ENCODE data around the gene MDK.

DNA sequence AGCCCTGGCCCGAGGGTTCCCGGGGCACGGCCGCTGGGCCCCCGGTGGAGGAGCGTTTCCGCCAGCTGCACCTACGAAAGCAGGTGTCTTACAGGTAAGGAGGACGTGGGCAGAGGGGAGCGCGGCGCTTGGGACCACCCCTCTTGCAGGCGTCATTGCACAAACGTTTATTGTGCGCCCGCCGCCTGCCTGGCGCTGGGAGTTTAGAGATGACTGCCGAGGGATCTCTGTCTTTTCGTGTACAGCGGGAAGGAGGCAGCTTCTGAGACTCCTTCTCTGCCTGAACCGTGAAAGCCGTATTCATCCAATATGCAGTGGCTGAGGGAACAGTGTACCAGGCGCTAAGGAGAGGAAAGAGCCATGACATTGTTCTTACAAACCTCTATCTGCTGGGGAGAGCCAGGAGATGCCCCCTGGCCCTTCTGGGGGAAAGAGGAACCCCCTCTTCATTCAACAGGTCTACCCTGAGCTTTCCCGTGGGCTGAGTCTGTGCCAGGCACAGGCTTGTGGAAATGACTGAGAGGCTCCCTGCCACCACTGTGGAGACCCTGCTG, 48.0 kb upstream of the MDK start:
- TF ChIP-seq RBFOX2 (IDR thresholded peaks at IDR 0.05; ENCODE audit: low read depth, low read length) (no peak), EEA1 (CRISPR knock-in tag; IDR thresholded peaks at IDR 0.05; ENCODE audit: borderline replicate concordance) (no peak), ZBTB3 (CRISPR knock-in tag; IDR thresholded peaks at IDR 0.05; ENCODE audit: borderline replicate concordance, low read depth) (no peak), ZBTB7A (CRISPR knock-in tag; IDR thresholded peaks at IDR 0.05) (no peak), HDAC2 (CRISPR knock-in tag; IDR thresholded peaks at IDR 0.05) (no peak), PHF8 (CRISPR knock-in tag; IDR thresholded peaks at IDR 0.05) (no peak), ZNF451 (CRISPR knock-in tag; IDR thresholded peaks at IDR 0.05) (no peak)
- TF ChIP-seq, protein P1, sequence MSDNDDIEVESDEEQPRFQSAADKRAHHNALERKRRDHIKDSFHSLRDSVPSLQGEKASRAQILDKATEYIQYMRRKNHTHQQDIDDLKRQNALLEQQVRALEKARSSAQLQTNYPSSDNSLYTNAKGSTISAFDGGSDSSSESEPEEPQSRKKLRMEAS (IDR thresholded peaks at IDR 0.05), result no peak
- TF ChIP-seq, protein P2, sequence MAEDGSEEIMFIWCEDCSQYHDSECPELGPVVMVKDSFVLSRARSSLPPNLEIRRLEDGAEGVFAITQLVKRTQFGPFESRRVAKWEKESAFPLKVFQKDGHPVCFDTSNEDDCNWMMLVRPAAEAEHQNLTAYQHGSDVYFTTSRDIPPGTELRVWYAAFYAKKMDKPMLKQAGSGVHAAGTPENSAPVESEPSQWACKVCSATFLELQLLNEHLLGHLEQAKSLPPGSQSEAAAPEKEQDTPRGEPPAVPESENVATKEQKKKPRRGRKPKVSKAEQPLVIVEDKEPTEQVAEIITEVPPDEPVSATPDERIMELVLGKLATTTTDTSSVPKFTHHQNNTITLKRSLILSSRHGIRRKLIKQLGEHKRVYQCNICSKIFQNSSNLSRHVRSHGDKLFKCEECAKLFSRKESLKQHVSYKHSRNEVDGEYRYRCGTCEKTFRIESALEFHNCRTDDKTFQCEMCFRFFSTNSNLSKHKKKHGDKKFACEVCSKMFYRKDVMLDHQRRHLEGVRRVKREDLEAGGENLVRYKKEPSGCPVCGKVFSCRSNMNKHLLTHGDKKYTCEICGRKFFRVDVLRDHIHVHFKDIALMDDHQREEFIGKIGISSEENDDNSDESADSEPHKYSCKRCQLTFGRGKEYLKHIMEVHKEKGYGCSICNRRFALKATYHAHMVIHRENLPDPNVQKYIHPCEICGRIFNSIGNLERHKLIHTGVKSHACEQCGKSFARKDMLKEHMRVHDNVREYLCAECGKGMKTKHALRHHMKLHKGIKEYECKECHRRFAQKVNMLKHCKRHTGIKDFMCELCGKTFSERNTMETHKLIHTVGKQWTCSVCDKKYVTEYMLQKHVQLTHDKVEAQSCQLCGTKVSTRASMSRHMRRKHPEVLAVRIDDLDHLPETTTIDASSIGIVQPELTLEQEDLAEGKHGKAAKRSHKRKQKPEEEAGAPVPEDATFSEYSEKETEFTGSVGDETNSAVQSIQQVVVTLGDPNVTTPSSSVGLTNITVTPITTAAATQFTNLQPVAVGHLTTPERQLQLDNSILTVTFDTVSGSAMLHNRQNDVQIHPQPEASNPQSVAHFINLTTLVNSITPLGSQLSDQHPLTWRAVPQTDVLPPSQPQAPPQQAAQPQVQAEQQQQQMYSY (CRISPR knock-in tag; IDR thresholded peaks at IDR 0.05), result no peak
- TF ChIP-seq, protein P3, sequence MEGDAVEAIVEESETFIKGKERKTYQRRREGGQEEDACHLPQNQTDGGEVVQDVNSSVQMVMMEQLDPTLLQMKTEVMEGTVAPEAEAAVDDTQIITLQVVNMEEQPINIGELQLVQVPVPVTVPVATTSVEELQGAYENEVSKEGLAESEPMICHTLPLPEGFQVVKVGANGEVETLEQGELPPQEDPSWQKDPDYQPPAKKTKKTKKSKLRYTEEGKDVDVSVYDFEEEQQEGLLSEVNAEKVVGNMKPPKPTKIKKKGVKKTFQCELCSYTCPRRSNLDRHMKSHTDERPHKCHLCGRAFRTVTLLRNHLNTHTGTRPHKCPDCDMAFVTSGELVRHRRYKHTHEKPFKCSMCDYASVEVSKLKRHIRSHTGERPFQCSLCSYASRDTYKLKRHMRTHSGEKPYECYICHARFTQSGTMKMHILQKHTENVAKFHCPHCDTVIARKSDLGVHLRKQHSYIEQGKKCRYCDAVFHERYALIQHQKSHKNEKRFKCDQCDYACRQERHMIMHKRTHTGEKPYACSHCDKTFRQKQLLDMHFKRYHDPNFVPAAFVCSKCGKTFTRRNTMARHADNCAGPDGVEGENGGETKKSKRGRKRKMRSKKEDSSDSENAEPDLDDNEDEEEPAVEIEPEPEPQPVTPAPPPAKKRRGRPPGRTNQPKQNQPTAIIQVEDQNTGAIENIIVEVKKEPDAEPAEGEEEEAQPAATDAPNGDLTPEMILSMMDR (CRISPR knock-in tag; IDR thresholded peaks at IDR 0.05), result no peak
- TF ChIP-seq, protein P4, sequence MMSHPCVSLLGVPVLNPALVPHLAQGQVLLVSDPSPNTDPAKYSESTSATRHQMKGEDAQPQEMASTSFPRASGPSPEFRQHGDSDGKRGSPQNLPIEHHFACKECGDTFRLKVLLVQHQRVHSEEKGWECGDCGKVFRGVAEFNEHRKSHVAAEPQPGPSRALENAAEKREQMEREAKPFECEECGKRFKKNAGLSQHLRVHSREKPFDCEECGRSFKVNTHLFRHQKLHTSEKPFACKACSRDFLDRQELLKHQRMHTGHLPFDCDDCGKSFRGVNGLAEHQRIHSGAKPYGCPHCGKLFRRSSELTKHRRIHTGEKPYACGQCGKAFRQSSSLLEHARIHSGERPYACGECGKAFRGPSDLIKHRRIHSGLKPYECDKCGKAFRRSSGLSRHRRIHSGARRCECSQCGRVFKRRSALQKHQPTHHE (CRISPR knock-in tag; IDR thresholded peaks at IDR 0.05; ENCODE audit: borderline replicate concordance), result no peak

All from HepG2 (cell line).